GM10847 (cell line): ENCODE measurements around the gene SH3GL3.

Experiments
- POLR2A ChIP-seq: IDR thresholded peaks from 2 replicates; pipeline ENCODE4 v1.6.1; 2011; ENCODE audit not compliant: insufficient read length; ENCODE audit errors: extremely low read depth

The SH3GL3 gene

GRCh38 chr15:83449250-83449671 is 2.1 kb downstream of the SH3GL3 start:
- TF ChIP-seq POLR2A, result no peak

- TF ChIP-seq POLR2A, result no peak
Measured at GRCh38 chr15:83449937-83450506, 2.9 kb downstream of the SH3GL3 start.

GRCh38 chr15:83457149-83457548 is 10.0 kb downstream of the SH3GL3 start:
- no peak for TF ChIP-seq POLR2A

- TF ChIP-seq POLR2A, result no peak
Measured at GRCh38 chr15:83458381-83458780, 11.2 kb downstream of the SH3GL3 start.

- TF ChIP-seq POLR2A, result no peak
Measured at GRCh38 chr15:83462026-83462425, 14.9 kb downstream of the SH3GL3 start.

- TF ChIP-seq POLR2A, result no peak
Measured at GRCh38 chr15:83462953-83463433, 15.9 kb downstream of the SH3GL3 start.

- no peak for TF ChIP-seq POLR2A
Measured at GRCh38 chr15:83470887-83471286, 23.7 kb downstream of the SH3GL3 start.

- no peak for TF ChIP-seq POLR2A
Measured at GRCh38 chr15:83471307-83471866, 24.2 kb downstream of the SH3GL3 start.

- TF ChIP-seq POLR2A, result no peak
Measured at GRCh38 chr15:83472151-83472550, 25.0 kb downstream of the SH3GL3 start.

- no peak for TF ChIP-seq POLR2A
Measured at GRCh38 chr15:83472797-83473196, 25.7 kb downstream of the SH3GL3 start.

GRCh38 chr15:83474578-83474977 is 27.4 kb downstream of the SH3GL3 start:
- no peak for TF ChIP-seq POLR2A

- no peak for TF ChIP-seq POLR2A
Measured at GRCh38 chr15:83475551-83475950, 28.4 kb downstream of the SH3GL3 start.

- TF ChIP-seq POLR2A, result no peak
Measured at GRCh38 chr15:83476066-83476465, 28.9 kb downstream of the SH3GL3 start.

GRCh38 chr15:83476708-83477107 is 29.6 kb downstream of the SH3GL3 start:
- no peak for TF ChIP-seq POLR2A

- TF ChIP-seq POLR2A, result no peak
Measured at GRCh38 chr15:83477172-83477807, 30.1 kb downstream of the SH3GL3 start.

GRCh38 chr15:83477808-83478537 is 30.8 kb downstream of the SH3GL3 start:
- no peak for TF ChIP-seq POLR2A
